ENCODE data around the gene LILRB3. TPM values are rescaled to one million over a fixed set of nuclear protein-coding genes. Genes with fewer than 3 reads are reported as not detected.
"Not testable (repeated sequence)": the region's sequence is repeated elsewhere in the genome, so short reads cannot be mapped to it uniquely, and the experiment has no call there.

LILRB3 gene
- total RNA-seq, 1 donor from 2014 or later = not detected

GRCh38 chr19:54204767-54205468 is 17.9 kb downstream of the LILRB3 start:
- no peak for TF ChIP-seq CTCF (conservative IDR thresholded peaks at IDR 0.05; ENCODE audit: low read depth, low read length)
- no peak for DNase-seq (ENCODE audit: low read depth)
- no peak overlapping the region for H3K4me3 ChIP-seq (ENCODE audit: low read depth, low read length)

- H3K4me3 ChIP-seq (ENCODE audit: low read depth, low read length) = peak overlapping the region; percentile 79
- no peak for TF ChIP-seq CTCF (conservative IDR thresholded peaks at IDR 0.05; ENCODE audit: low read depth, low read length)
- DNase-seq (ENCODE audit: low read depth) = no peak
Measured at GRCh38 chr19:54203151-54203611, 19.6 kb downstream of the LILRB3 start.

- peak overlapping the region; percentile 79 for H3K4me3 ChIP-seq (ENCODE audit: low read depth, low read length)
- TF ChIP-seq CTCF (conservative IDR thresholded peaks at IDR 0.05; ENCODE audit: low read depth, low read length) = no peak
- DNase-seq (ENCODE audit: low read depth) = no peak
Measured at GRCh38 chr19:54201980-54202379, 20.8 kb downstream of the LILRB3 start.

- no peak for DNase-seq (ENCODE audit: low read depth)
- no peak for TF ChIP-seq CTCF (conservative IDR thresholded peaks at IDR 0.05; ENCODE audit: low read depth, low read length)
- H3K4me3 ChIP-seq (ENCODE audit: low read depth, low read length) = peak overlapping the region; percentile 79
Measured at GRCh38 chr19:54201172-54201701, 21.6 kb downstream of the LILRB3 start.

- DNase-seq (ENCODE audit: low read depth) = no peak
- TF ChIP-seq CTCF (conservative IDR thresholded peaks at IDR 0.05; ENCODE audit: low read depth, low read length) = no peak
- no peak overlapping the region for H3K4me3 ChIP-seq (ENCODE audit: low read depth, low read length)
Measured at GRCh38 chr19:54199401-54199800, 23.4 kb downstream of the LILRB3 start.

GRCh38 chr19:54197121-54197520 is 25.7 kb downstream of the LILRB3 start:
- no peak overlapping the region for H3K4me3 ChIP-seq (ENCODE audit: low read depth, low read length)
- no peak for TF ChIP-seq CTCF (conservative IDR thresholded peaks at IDR 0.05; ENCODE audit: low read depth, low read length)
- no peak for DNase-seq (ENCODE audit: low read depth)

GRCh38 chr19:54196536-54196935 is 26.3 kb downstream of the LILRB3 start:
- DNase-seq (ENCODE audit: low read depth) = no peak
- TF ChIP-seq CTCF (conservative IDR thresholded peaks at IDR 0.05; ENCODE audit: low read depth, low read length) = no peak
- no peak overlapping the region for H3K4me3 ChIP-seq (ENCODE audit: low read depth, low read length)

- H3K4me3 ChIP-seq (ENCODE audit: low read depth, low read length); DNase-seq (ENCODE audit: low read depth): not testable (repeated sequence)
Measured at GRCh38 chr19:54194463-54194862, 28.3 kb downstream of the LILRB3 start.
